Naive thymus-derived CD8-positive, alpha-beta T cell (primary cell): ENCODE measurements around the gene GAS5. TPM values are rescaled to one million over a fixed set of nuclear protein-coding genes. Genes with fewer than 3 reads are reported as not detected.
"Not testable (repeated sequence)": the region's sequence is repeated elsewhere in the genome, so short reads cannot be mapped to it uniquely, and the experiment has no call there.

Experiments used
- ATAC-seq, 2 donors: fragments of 150-1000 bp; cut with Tn5 transposase in 1 of 2; sonication (Bioruptor Pico), chemical (Tn5 transposase) in 1 of 2; 1 replicate in 1 of 2; 2 replicates in 1 of 2; pipeline ENCODE4 v1.10.0; 2021; ENCODE audit warnings: mild to moderate bottlenecking in 2 of 2, moderate library complexity in 2 of 2
- POLR2A ChIA-PET: fragments of 350-600 bp; sonication (Branson Sonifier 250); formaldehyde crosslinking; loops from one replicate; lab custom pipeline; 2021; ENCODE audit warnings: antibody characterized with exemption; lab: Charles Lee
- DNase-seq, 10 donors: peaks; one replicate each; pipeline versions ENCODE4 v3.0.0 to v3.0.0-alpha.2; 2020 to 2022
- H3K27ac Mint-ChIP-seq, 10 donors: one replicate each; pipeline ENCODE4 v1.8.0; 2020 to 2022; ENCODE audit warnings: mild to moderate bottlenecking in 10 of 10, mixed read lengths in 10 of 10, moderate library complexity in 4 of 10, inconsistent platforms in 1 of 10
- H3K27me3 Mint-ChIP-seq, 5 donors: one replicate each; pipeline ENCODE4 v1.8.0; 2021 to 2022; ENCODE audit warnings: mixed read lengths in 5 of 5
- H3K36me3 Mint-ChIP-seq, 3 donors: one replicate each; pipeline ENCODE4 v1.8.0; 2020 to 2022; ENCODE audit warnings: mixed read lengths in 3 of 3, mild to moderate bottlenecking in 2 of 3, inconsistent platforms in 1 of 3
- H3K4me1 Mint-ChIP-seq, 4 donors: one replicate each; pipeline ENCODE4 v1.8.0; 2021 to 2022; ENCODE audit warnings: mixed read lengths in 4 of 4
- H3K4me3 Mint-ChIP-seq, 10 donors: one replicate each; pipeline ENCODE4 v1.8.0; 2020 to 2022; ENCODE audit warnings: mild to moderate bottlenecking in 10 of 10, mixed read lengths in 10 of 10, moderate library complexity in 6 of 10, inconsistent platforms in 1 of 10
- H3K9me3 Mint-ChIP-seq, 9 donors: one replicate each; pipeline ENCODE4 v1.8.0; 2020 to 2022; ENCODE audit warnings: mixed read lengths in 9 of 9, mild to moderate bottlenecking in 3 of 9, inconsistent platforms in 1 of 9, moderate library complexity in 1 of 9
- polyA plus RNA-seq, 3 donors: library from polyadenylated mRNA; unstranded; fragments of 300-500 nt; fragmentation: Illumina TruSeq; gene quantifications; one replicate each; pipeline ENCODE4 v1.2.3, GENCODE V29; 2021
- total RNA-seq, 8 experiments: library from RNA in 2 of 8; stranded (reverse) in 2 of 8; gene quantifications; one replicate each; pipeline ENCODE4 v1.2.3 and lab custom pipeline; 2021 to 2026

GAS5 gene
- total and polyA plus RNA-seq, 5 experiments from 2014 or later = 503 to 1,075 (median 660) TPM

GRCh38 chr1:173867141-173867752 is 542 bp downstream of the GAS5 start:
- no peaks in the 10 kb centered on the region for H3K9me3 Mint-ChIP-seq
- peaks cover 7 to 53% (median 33%) of the 10 kb centered on the region in 3 donors for H3K36me3 Mint-ChIP-seq
- ATAC-seq = no peak
- peak overlapping the region; percentile 95 to 99 (median 98) for H3K27ac Mint-ChIP-seq
- POLR2A ChIA-PET = interaction anchor here (0.6 to 3.2 kb wide), 14 partner anchors 10 to 1335 kb away, joined by 3 to 47 read pairs (median 4); partner anchors contain the start of genes CACYBP, CENPL, DARS2 and KLHL20
- peak in 2 of 10 donors; percentile 5 to 6 for DNase-seq
- peak overlapping the region; percentile 87 to 99 (median 97) for H3K4me3 Mint-ChIP-seq
- H3K4me1 Mint-ChIP-seq = peaks cover 27 to 79% (median 71%) of the 10 kb centered on the region in 4 donors
- H3K27me3 Mint-ChIP-seq = no peaks in the 10 kb centered on the region

DNA sequence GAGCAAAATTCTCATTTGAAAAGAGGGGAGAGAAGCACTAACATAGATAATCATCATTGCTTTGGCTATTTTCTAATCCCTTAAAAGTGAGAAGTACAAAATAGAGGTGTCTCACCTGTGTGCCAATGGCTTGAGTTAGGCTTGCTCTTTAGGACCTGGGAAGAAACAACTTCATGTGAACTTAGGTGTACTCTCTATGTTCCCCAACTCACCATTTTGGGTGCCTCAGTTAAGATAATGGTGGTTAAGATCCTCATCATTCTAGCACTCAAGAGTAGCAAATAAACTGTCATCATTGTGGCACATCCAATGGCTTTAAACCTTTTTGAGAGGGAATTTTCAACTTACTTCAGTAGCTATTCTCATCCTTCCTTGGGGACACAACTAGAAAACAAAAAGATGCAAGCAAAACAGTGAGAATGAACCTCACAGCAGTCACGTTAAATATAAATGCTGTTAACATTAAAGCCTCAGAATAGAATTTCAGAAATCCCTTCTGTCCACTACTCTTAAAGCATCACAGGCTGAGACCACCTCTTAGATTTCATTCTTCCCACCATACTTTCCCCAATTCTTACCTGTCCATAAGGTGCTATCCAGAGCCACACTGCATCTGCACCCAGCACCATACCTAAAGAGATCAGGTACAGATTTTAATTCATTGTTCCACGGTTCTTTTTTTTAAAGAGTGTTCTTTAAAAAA is 1.2 kb downstream of the GAS5 start:
- POLR2A ChIA-PET = interaction anchor here (0.7 to 2.7 kb wide), 4 partner anchors 9 to 437 kb away, joined by 3 to 26 read pairs (median 4); partner anchors contain the start of gene PRDX6
- no peak for ATAC-seq
- no peaks in the 10 kb centered on the region for H3K27me3 Mint-ChIP-seq
- H3K27ac Mint-ChIP-seq = peak overlapping the region; percentile 95 to 99 (median 98)
- peaks cover 7 to 58% (median 34%) of the 10 kb centered on the region in 3 donors for H3K36me3 Mint-ChIP-seq
- H3K4me3 Mint-ChIP-seq = peak overlapping the region; percentile 87 to 99 (median 97)
- DNase-seq = no peak
- H3K4me1 Mint-ChIP-seq = peaks cover 28 to 75% (median 68%) of the 10 kb centered on the region in 4 donors
- no peaks in the 10 kb centered on the region for H3K9me3 Mint-ChIP-seq

GRCh38 chr1:173865468-173866164 is 2.2 kb downstream of the GAS5 start:
- Mint-ChIP-seq H3K27me3 (no peaks in the 10 kb centered on the region), H3K27ac (peak overlapping the region; percentile 30 to 98 (median 96)), H3K9me3 (no peaks in the 10 kb centered on the region), H3K4me1 (peaks cover 26 to 66% (median 59%) of the 10 kb centered on the region in 4 donors), H3K36me3 (peaks cover 7 to 61% (median 33%) of the 10 kb centered on the region in 3 donors), H3K4me3 (peak overlapping the region; percentile 74 to 99 (median 96))
- POLR2A ChIA-PET = interaction anchor here (0.7 to 0.8 kb wide), 2 partner anchors 9 to 19 kb away, joined by 3 read pairs; no protein-coding TSS in a partner anchor
- DNase-seq (no peak), ATAC-seq (no peak)

GRCh38 chr1:173864179-173864867 is 3.5 kb downstream of the GAS5 start:
- no peak for DNase-seq
- no peak for ATAC-seq
- H3K36me3 Mint-ChIP-seq = peaks cover 7 to 63% (median 35%) of the 10 kb centered on the region in 3 donors

DNA sequence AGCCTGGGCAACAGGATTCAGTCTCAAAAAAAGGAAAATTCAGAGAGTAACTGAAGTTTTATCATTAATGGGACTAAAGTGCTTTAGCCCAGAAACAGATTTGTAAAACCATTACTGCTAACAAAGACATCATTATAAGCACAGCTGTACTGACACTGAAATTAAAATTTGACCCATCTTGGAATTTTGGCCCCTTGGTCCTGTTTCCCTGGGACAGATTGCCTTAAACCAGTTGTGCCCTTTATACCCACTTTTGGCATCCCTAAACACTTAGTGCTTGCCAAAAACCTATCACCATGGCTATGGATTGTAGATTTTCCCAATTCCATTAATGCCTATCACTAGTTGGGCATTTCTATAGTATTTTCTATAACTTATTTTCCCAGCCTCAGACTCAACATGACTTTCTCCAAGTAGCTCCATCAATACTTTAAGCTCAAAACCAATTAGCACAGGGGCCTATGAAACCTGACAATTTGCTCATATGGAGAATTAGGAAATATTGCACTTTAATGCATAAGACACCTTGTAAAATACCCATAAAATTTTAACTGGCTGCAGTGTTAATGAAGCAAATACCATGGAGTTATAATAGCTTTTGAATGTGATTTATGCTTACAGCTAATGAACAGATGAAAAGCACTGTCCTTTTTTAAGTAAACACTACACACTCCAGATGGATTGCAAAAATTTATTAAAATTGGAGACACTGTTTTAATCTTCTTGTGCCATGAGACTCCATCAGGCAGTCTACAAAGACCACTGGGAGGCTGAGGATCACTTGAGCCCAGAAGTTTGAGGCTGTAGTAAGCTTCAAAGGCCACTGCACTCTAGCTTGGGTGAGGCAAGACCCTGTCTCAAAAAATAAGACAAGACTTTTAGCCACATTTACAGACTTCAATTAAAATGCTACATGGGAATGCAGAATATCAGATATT is 4.3 kb downstream of the GAS5 start:
- POLR2A ChIA-PET = interaction anchor here (1.1 kb wide), 1 partner anchor 13 kb away, joined by 3 read pairs; no protein-coding TSS in a partner anchor
- peak overlapping the region in 7 of 10 donors; percentile 20 to 97 (median 64) for H3K27ac Mint-ChIP-seq
- H3K4me3 Mint-ChIP-seq = no peak overlapping the region
- peaks cover 7 to 64% (median 35%) of the 10 kb centered on the region in 3 donors for H3K36me3 Mint-ChIP-seq
- H3K9me3 Mint-ChIP-seq = no peaks in the 10 kb centered on the region
- ATAC-seq = no peak
- H3K27me3 Mint-ChIP-seq = no peaks in the 10 kb centered on the region
- no peak for DNase-seq
- peaks cover 21 to 47% (median 41%) of the 10 kb centered on the region in 4 donors for H3K4me1 Mint-ChIP-seq

More at GRCh38 chr1:173864179-173864867, 3.5 kb downstream of the GAS5 start:
- Mint-ChIP-seq H3K4me1 (peaks cover 21 to 53% (median 48%) of the 10 kb centered on the region in 4 donors), H3K9me3 (no peaks in the 10 kb centered on the region), H3K27me3 (no peaks in the 10 kb centered on the region), H3K27ac (peak overlapping the region in 8 of 10 donors; percentile 33 to 97 (median 65)), H3K4me3 (peak overlapping the region in 8 of 10 donors; percentile 1 to 94 (median 47))
- POLR2A ChIA-PET = interaction anchor here (0.6 kb wide), 1 partner anchor 73 kb away, joined by 4 read pairs; no protein-coding TSS in a partner anchor

GRCh38 chr1:173862769-173863223 is 5.0 kb downstream of the GAS5 start:
- H3K27ac Mint-ChIP-seq = peak overlapping the region in 5 of 10 donors; percentile 18 to 97 (median 22)
- ATAC-seq = no peak

GRCh38 chr1:173862146-173862768 is 5.5 kb downstream of the GAS5 start:
- Mint-ChIP-seq H3K27ac (peak overlapping the region in 3 of 10 donors; percentile 18 to 44 (median 28)), H3K36me3 (peaks cover 7 to 76% (median 37%) of the 10 kb centered on the region in 3 donors), H3K4me1 (peaks cover 18 to 41% (median 37%) of the 10 kb centered on the region in 4 donors)
- H3K9me3 Mint-ChIP-seq, H3K4me3 Mint-ChIP-seq, POLR2A ChIA-PET, H3K27me3 Mint-ChIP-seq, ATAC-seq, DNase-seq: not testable (repeated sequence)

More at GRCh38 chr1:173862769-173863223, 5.0 kb downstream of the GAS5 start:
- no peak overlapping the region for H3K4me3 Mint-ChIP-seq
- DNase-seq = no peak
- POLR2A ChIA-PET = interaction anchor here (1.1 kb wide), 1 partner anchor 12 kb away, joined by 3 read pairs; no protein-coding TSS in a partner anchor
- H3K9me3 Mint-ChIP-seq = no peaks in the 10 kb centered on the region
- peaks cover 7 to 71% (median 37%) of the 10 kb centered on the region in 3 donors for H3K36me3 Mint-ChIP-seq
- H3K4me1 Mint-ChIP-seq = peaks cover 20 to 46% (median 40%) of the 10 kb centered on the region in 4 donors
- H3K27me3 Mint-ChIP-seq = no peaks in the 10 kb centered on the region

- no peak for ATAC-seq
- POLR2A ChIA-PET = no interaction called here
Measured at GRCh38 chr1:173861731-173862145, 6.1 kb downstream of the GAS5 start.

GRCh38 chr1:173860065-173860464 is 7.7 kb downstream of the GAS5 start:
- Mint-ChIP-seq H3K27me3 (no peaks in the 10 kb centered on the region), H3K4me1 (peaks cover 6 to 21% (median 18%) of the 10 kb centered on the region in 4 donors), H3K36me3 (peaks cover 5 to 76% (median 23%) of the 10 kb centered on the region in 3 donors), H3K4me3 (no peak overlapping the region), H3K27ac (peak overlapping the region in 2 of 10 donors; percentile 53 to 71), H3K9me3 (no peaks in the 10 kb centered on the region)
- DNase-seq (no peak), ATAC-seq (no peak)
- POLR2A ChIA-PET = interaction anchor here (1.0 kb wide), 1 partner anchor 9 kb away, joined by 3 read pairs; the partner anchor contains the start of gene ZBTB37

More at GRCh38 chr1:173861731-173862145, 6.1 kb downstream of the GAS5 start:
- Mint-ChIP-seq H3K4me1 (peaks cover 18 to 36% (median 33%) of the 10 kb centered on the region in 4 donors), H3K27me3 (no peaks in the 10 kb centered on the region), H3K9me3 (no peaks in the 10 kb centered on the region), H3K36me3 (peaks cover 7 to 77% (median 35%) of the 10 kb centered on the region in 3 donors), H3K27ac (peak overlapping the region in 2 of 10 donors; percentile 1 to 28), H3K4me3 (no peak overlapping the region)
- DNase-seq = no peak

GRCh38 chr1:173859547-173859946 is 8.2 kb downstream of the GAS5 start:
- not testable (repeated sequence) for H3K27me3 Mint-ChIP-seq, H3K9me3 Mint-ChIP-seq, H3K4me3 Mint-ChIP-seq, DNase-seq, ATAC-seq
- POLR2A ChIA-PET = interaction anchor here (1.0 kb wide), 1 partner anchor 9 kb away, joined by 3 read pairs; the partner anchor contains the start of gene ZBTB37
- Mint-ChIP-seq H3K4me1 (peaks cover 4 to 16% (median 13%) of the 10 kb centered on the region in 4 donors), H3K27ac (peak overlapping the region in 1 of 10 donors; percentile 53), H3K36me3 (peaks cover 5 to 76% (median 24%) of the 10 kb centered on the region in 3 donors)
